ENCODE measurements around the gene SGSH.

GRCh38 chr17:80248894-80249710, 29.0 kb upstream of the SGSH start:
- TF ChIP-seq EZH2 (IDR thresholded peaks at IDR 0.05; ENCODE audit: borderline replicate concordance) (no peak), CTCF (IDR thresholded peaks at IDR 0.05; ENCODE audit: poor library complexity) (no peak), EZH2phosphoT487 (IDR thresholded peaks at IDR 0.05; ENCODE audit: low read depth, severe bottlenecking, unreplicated experiment) (no peak)

Data from hepatocyte (in vitro differentiated cells).